ENCODE measurements around the gene CNNM1.

CNNM1 gene

DNA sequence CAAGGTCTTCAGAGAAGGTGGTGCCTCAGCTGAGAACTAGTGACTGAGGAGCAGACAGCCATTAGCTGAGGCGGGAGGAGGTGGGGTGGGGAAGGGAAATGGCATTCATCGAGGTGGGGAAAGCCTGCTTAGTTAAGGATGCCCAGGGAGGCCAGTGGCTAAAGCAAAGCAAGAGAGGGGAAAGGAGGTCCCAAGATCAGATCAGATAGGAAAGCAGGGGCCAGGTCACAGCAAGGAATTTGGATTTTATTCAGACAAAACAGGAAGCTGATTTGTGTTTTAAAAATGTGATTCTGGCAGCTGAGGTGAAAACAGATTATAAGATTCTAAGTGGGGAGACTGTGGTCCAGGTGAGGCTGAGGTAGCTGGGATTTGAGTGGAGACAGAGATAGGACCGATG, 45.8 kb downstream of the CNNM1 start:
- no peak for DNase-seq

GRCh38 chr10:99375426-99375825, 46.3 kb downstream of the CNNM1 start:
- no peak for DNase-seq

DNA sequence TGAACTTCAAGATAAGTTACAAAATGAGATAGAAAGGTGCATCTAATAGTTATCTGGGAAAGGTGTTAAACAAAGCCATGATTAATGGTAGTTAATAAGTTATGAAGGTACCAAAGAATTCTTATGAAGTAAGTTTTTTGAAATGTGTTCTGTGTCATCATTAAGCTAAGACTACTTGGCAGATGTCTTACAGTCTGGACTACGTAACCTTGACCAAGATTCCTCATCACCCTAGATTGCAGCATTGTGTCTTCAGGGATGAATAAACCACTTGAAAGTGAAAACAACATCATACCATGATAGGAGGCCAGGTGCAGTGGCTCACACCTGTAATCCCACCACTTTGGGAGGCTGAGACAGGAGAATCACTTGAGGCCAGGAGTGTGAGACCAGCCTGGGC, 53.0 kb downstream of the CNNM1 start:
- no peak for DNase-seq

DNA sequence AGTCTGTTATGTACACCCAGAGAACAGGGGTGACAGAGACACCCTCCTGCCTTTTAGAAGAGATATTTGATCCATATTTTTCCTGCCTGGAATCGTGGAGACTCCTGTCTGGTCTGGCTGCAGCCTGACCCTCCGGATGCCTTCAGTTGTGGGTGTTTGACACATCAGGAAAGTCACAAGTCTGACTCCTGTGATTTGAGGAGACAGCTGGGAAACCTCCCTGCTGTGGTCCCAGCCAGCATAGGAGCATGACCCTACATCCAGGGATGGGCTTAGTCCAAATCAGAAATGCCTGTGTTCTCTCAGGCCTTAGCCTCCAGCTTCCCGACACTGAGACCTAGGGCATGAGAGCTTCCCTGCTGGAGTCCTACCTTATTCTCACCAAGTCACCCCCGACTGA, 57.9 kb downstream of the CNNM1 start:
- DNase-seq = no peak

DNA sequence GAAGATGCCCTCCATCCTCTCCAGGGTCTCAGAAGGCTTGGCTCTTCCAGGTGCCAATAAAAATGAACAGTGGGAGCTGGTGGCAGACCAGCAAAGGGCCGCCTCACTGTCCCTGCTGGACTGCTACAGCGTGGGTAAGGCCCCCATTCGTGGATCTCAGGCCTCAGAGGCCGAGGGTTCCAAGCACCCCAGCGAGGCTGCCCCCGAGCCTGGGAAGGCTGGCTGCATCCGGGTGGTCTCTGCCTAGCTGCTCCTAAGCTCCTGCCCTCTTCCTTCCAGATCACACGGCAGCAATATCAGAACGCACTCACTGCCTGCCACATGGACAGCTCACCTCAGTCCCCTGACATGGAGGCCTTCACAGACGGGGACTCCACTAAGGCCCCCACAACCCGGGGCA, 58.4 kb downstream of the CNNM1 start:
- no peak for DNase-seq

DNA sequence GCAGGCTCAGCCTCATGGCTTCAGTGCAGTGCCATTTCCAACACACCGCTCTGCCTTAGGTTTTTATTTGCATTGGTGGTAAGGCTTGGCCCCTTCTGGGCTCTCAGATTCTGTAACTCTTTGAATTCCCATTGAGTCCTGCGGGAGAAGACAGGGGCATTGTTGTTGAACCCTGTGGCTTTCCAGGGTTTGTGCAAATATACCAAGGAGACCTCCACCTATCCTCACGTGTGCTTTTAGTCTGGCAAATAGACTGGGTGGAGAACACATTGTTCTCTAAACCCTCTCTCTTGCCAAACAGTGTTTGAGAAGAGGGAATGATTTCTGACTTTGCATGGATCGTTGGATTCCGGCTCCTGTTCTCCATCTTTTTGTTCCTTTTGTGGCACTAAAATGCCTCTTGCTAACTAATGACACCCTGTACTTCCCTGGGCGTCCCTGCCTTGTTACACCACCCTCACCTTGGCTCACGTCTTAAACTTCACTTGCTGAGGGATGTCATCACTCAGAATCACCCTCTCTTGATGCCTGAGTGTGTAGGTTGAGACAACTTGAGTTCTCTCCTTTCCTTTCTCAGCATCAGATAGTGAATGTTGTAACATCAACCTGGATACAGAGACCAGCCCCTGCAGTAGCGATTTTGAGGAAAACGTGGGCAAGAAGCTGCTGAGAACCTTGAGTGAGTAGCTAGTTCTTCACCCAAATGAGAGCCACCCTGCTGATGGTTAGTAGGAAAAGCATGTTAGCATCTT, 60.7 kb downstream of the CNNM1 start:
- no peak for DNase-seq

DNA sequence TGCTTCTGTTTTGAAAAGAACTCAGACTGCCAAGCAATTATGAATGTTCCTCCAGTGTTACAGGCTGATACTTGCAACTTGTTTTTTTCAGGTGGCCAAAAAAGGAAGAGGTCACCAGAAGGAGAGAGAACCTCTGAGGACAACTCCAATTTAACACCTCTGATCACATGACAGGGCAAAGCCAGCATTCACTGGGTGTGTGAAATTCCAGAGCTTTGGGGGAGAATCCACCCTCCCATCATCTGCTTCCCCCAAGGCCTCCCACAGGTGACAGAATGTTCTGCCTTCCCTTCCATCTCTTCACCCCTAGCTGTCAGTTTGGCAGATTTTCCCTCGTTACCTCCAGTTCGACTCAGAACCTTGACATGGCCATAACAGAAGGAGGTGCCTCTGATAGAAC, 62.2 kb downstream of the CNNM1 start:
- DNase-seq = no peak

DNA sequence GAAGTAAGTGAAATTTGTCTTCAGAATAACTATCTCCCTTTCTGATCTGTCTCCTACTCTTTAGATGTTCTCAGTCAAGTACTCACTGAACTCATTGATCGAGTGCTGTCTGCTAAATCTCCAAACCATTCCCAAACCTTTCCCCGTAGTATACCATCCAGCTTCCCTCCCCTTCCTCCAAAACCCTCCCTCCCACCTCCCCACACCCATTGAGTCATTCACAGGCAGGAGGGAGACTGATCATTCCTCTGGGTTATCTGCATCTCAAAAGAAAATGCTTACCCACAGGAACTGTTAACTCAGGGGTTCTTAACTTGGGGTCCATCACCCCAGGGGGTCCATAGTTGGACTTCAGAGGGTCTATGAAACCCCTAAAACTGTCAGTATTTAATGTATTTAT, 63.9 kb downstream of the CNNM1 start:
- no peak for DNase-seq

DNA sequence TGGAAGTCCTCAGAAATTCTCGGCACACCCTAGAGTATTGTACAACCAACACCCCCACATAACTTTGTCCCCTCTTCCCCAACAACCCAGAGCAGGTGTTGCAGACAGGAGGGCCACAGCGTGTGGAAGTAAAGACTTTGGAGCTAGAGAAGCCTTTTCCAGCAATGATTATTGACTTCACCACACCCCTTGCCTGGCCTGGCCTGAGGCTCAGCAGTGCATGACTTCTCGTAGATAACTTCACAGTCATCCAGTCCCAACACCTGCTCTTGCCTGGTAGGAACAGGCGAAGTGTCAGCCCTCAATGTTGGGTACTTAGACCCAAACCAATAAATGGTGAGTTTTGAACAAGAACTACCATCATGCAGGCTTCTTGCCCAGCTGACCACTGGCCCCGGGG, 64.5 kb downstream of the CNNM1 start:
- no peak for DNase-seq

DNA sequence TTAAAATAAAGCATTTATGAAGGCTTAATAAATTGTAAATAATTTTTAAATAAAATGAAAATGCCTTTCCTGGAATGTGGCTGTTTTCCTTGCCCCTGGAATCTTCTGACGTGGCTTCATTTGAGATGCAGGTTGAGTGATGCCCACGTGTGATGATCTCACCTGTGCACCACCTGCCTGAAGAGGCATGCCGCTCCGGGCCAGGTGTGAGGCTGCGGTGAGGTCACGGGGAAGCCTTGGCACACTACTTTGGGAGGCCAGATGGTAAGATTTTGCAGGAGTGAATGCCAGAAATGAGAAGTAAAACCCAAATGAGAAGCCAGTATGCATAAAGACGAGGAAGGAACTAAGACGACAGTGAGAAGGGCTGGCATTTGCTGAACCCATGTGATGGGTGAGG, 65.1 kb downstream of the CNNM1 start:
- no peak for DNase-seq

DNA sequence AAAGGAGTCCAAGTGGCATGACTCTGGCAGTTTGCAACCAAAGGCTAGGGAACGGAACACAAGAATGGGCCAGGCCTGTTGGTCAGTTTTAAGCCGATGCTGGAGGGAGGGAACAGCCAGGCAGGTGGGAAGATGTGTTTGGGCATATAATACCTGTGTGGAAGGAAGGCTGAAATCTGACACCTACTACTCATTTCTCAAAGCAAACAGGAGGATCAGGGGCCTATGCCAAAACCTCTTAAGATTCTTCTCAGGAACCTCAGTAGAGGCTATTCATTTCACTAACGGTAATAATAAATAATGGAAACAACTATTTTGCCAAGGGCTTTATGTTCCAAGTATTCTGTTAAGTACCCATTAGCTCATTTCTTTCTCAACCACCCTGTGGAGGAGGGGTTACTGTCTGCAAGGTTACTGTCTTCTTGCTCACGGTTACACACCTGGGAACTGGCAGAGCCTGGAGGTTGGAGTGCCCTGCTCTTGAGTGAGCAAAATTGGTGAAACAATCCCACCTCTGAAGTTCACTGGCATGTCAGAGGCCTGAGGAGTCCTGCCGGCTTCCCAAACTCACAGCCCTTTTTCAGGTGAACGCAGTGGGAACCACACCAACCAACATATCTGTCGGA, 65.7 kb downstream of the CNNM1 start:
- DNase-seq = no peak

GRCh38 chr10:99395750-99396445, 66.7 kb downstream of the CNNM1 start:
- DNase-seq = no peak

DNA sequence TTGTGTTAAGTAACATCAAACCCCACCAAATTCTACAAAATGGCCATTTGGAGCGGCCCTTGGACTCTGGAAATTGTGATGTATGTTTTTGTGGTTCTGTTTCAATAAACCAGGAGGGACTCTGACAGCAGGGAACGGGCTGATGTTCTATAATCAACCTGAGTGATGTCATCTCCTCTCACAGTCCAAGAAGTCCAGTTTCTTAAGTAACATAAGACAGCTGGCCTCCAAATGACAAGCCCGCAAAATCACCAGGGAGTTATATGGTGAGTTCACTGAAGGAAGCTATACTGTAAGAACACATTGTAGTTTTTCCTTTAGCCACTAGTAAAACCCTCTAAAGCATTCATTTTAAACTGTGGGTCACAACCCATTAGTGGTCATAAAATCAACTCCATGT, 67.3 kb downstream of the CNNM1 start:
- no peak for DNase-seq

DNA sequence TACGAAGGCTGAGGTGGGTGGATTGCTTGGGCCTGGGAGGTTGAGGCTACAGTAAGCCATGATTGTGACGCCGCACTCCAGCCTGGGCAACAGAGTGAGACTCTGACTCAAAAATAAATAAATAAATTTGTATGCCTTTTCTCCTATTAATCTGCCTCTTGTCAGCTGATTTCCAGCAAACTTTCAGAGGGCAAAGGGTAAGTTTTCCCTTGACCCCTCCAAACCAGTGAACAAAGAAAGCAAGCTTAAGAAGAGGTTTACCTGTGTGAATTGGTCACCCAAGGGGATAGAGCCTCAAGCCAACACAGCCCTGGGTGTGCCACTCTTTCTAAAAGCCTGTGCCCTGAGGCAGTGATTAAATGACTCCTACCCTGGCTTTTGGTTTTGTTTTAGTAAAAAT, 70.5 kb downstream of the CNNM1 start:
- DNase-seq = no peak

DNA sequence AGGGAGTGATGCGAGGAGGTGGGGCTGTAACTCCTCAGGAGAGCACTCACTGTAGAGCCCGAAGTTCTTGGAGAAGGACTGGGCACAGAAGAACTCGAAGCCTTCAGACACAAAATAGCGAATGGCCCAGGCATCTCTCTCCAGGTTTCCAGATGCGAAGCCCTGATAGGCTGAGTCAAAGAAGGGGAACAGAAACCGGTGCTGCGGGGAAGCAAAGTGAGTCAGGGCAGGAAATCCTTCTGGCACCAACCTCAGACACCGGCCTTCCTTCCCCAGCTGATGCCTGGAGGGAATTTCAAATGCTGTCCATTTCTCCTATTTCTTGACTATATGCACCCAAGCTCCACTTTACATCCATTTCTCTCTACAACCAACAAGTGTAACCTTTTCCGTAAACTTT, 74.5 kb downstream of the CNNM1 start:
- DNase-seq = no peak

GRCh38 chr10:99406149-99406548, 77.0 kb downstream of the CNNM1 start:
- DNase-seq = no peak

- DNase-seq = no peak
These were observed 81.0 kb downstream of the CNNM1 start for GRCh38 chr10:99410146-99410545.

GRCh38 chr10:99410876-99411275, 81.7 kb downstream of the CNNM1 start:
- DNase-seq = no peak

DNA sequence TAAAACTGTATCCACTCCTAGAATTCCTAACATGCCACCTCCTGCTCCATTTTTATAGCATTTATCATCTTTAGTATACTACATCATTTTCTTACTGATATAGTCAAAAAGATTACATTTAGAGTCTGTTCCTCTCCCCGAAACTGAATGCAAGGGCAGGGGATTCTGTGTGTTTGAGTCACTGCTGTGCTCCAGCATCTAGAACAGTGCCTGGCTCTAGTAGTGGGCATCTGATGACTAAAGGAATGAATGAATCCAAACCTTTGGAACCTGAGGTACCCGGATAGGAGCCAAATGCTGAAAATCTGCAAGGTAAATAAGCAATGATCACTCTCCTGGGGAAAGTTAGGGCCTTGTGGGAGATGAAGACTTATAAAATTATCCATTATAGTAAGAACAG, 82.4 kb downstream of the CNNM1 start:
- DNase-seq = no peak

DNA sequence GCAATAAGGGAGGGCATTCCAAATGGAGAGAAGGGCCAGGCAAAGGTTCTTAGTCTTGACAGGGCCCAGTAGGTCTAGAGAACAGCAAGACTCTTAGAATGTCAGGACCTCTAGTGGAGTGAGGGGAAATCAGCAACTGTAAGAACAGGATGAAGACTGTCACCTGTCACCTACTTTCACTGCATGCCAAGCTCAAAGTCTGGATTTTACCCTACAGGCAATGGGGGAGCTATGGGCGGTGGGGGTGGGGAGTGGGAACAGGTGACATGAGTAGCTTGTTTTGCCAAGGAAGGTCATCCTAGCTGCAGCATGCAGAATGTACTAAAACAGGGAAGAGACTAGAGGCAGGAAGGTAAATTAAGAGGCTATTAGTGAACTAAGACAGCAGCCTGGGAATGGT, 82.9 kb downstream of the CNNM1 start:
- DNase-seq = no peak

- DNase-seq = no peak
These were observed 89.9 kb downstream of the CNNM1 start for GRCh38 chr10:99418910-99419624.

GRCh38 chr10:99419688-99420087, 90.5 kb downstream of the CNNM1 start:
- no peak for DNase-seq

DNA sequence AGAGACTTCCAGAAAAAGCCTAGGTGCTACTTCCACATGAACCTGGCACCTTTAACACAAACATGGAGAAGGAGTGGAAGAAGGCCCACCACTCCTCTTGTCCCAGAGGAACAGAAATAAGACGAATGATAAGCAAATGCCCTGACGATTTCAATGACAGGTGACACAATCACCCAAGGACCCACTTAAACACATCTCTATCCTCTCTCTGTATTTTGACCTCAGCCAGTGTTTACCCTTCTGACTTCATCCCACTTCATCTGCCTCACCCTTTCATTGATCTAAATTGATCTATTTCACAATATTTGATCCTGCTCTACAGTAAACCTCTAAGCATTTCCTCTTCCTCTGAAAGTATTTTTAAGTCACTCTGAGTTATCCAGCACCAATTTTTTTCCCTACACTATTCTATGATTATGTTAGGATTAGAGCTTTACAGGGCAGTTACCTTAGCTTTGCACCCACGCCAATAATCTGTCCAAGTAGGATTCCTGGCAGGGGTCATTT, 92.1 kb downstream of the CNNM1 start:
- no peak for DNase-seq
